Fibroblast of lung (primary cell): ENCODE measurements around the gene RREB1. TPM values are rescaled to one million over a fixed set of nuclear protein-coding genes. Genes with fewer than 3 reads are reported as not detected.

Source experiments
- DNase-seq, 2 donors: peaks; one replicate each; pipeline versions ENCODE4 v3.0.0 to v3.0.0-alpha.2; 2010; ENCODE audit warnings: low read depth in 2 of 2
- H2AFZ ChIP-seq: 2 replicates; pipeline ENCODE4 v1.5.1; 2012; ENCODE audit warnings: low read length, control low read depth, inconsistent platforms
- H3K27ac ChIP-seq: 2 replicates; pipeline ENCODE4 v1.5.1; 2011; ENCODE audit warnings: low read length, control low read depth; ENCODE audit not compliant: insufficient read depth
- H3K27me3 ChIP-seq: 2 replicates; pipeline ENCODE4 v1.5.1; 2011; ENCODE audit warnings: mild to moderate bottlenecking, low read length; ENCODE audit not compliant: control insufficient read depth, insufficient read depth
- H3K36me3 ChIP-seq: 2 replicates; pipeline ENCODE4 v1.5.1; 2011; ENCODE audit warnings: low read length; ENCODE audit not compliant: control insufficient read depth, insufficient read depth
- H3K4me1 ChIP-seq: 2 replicates; pipeline ENCODE4 v1.5.1; 2011; ENCODE audit warnings: low read length; ENCODE audit not compliant: control insufficient read depth, insufficient read depth; ENCODE audit errors: extremely low read depth
- H3K4me2 ChIP-seq: 2 replicates; pipeline ENCODE4 v1.5.1; 2011; ENCODE audit warnings: low read length, control low read depth; ENCODE audit not compliant: insufficient read depth; ENCODE audit errors: extremely low read depth
- H3K4me3 ChIP-seq, 4 experiments: fragments of 200-600 bp in 1 of 4; sonication (generic) in 1 of 4; replicated peaks in 1 of 4; 2 replicates each; pipeline ENCODE4 v1.5.1; 2011 to 2016; ENCODE audit warnings: low read length in 4 of 4, low read depth in 3 of 4, mild to moderate bottlenecking in 3 of 4, control low read depth in 2 of 4, inconsistent platforms in 1 of 4, mixed read lengths in 1 of 4; ENCODE audit not compliant: insufficient read depth in 1 of 4; ENCODE audit errors: control extremely low read depth in 1 of 4
- H3K79me2 ChIP-seq: 2 replicates; pipeline ENCODE4 v1.5.1; 2012; ENCODE audit warnings: mild to moderate bottlenecking, low read length, inconsistent platforms; ENCODE audit not compliant: control insufficient read depth, insufficient read depth
- H3K9ac ChIP-seq: 2 replicates; pipeline ENCODE4 v1.5.1; 2011; ENCODE audit warnings: mild to moderate bottlenecking, low read length, control low read depth; ENCODE audit not compliant: insufficient read depth
- H3K9me3 ChIP-seq: 2 replicates; pipeline ENCODE4 v1.5.1; 2012; ENCODE audit warnings: low read depth, low read length; ENCODE audit not compliant: control insufficient read depth, insufficient read depth
- H4K20me1 ChIP-seq: 2 replicates; pipeline ENCODE4 v1.5.1; 2011; ENCODE audit warnings: low read length; ENCODE audit not compliant: control insufficient read depth, insufficient read depth; ENCODE audit errors: extremely low read depth
- CTCF ChIP-seq, 2 donors: IDR thresholded peaks in 1 of 2; conservative IDR thresholded peaks in 1 of 2; 1 replicate in 1 of 2; 2 replicates in 1 of 2; pipeline ENCODE4 v1.5.1; 2011 to 2012; ENCODE audit warnings: low read length in 2 of 2, control low read depth in 1 of 2, inconsistent platforms in 1 of 2, low read depth in 1 of 2, mild to moderate bottlenecking in 1 of 2
- EZH2 ChIP-seq: IDR thresholded peaks from 2 replicates; pipeline ENCODE4 v1.5.1; 2012; ENCODE audit warnings: low read length, control low read depth, mild to moderate bottlenecking; ENCODE audit errors: missing control alignments
- polyA plus RNA-seq, 2 donors: library from polyadenylated mRNA; depleted of rRNA in 1 of 2; stranded (reverse) in 1 of 2; unstranded in 1 of 2; fragments of >200 nt; gene quantifications; 2 replicates each; pipeline ENCODE4 v1.2.1, GENCODE V29; 2011 to 2012; ENCODE audit warnings: missing spikeins in 1 of 2
- total RNA-seq: library from RNA; depleted of rRNA; stranded (reverse); fragments of >200 nt; gene quantifications from 2 replicates; pipeline ENCODE4 v1.2.1, GENCODE V29; 2014

RREB1 gene
- total and polyA plus RNA-seq, 2 donors (not counting 1 experiment from before 2014, with no cell fraction given) = 2.4 to 18.8 TPM

GRCh38 chr6:7282097-7282906 is 174.5 kb downstream of the RREB1 start:
- H3K27ac ChIP-seq = no peak overlapping the region
- no peak overlapping the region for H3K4me2 ChIP-seq
- H3K27me3 ChIP-seq = no peaks in the 10 kb centered on the region
- H3K36me3 ChIP-seq = peaks cover 2% of the 10 kb centered on the region
- no peaks in the 10 kb centered on the region for H3K4me1 ChIP-seq
- no peak overlapping the region for H2AFZ ChIP-seq
- TF ChIP-seq CTCF (conservative IDR thresholded peaks at IDR 0.05 in 1 of 2, IDR thresholded peaks at IDR 0.05 in 1 of 2; ENCODE audit: low read depth in 1 of 2, low read length in 2 of 2) (no peak), EZH2 (no peak)
- H3K9ac ChIP-seq = no peak overlapping the region
- no peaks in the 10 kb centered on the region for H4K20me1 ChIP-seq
- no peaks in the 10 kb centered on the region for H3K79me2 ChIP-seq
- no peaks in the 10 kb centered on the region for H3K9me3 ChIP-seq
- no peak overlapping the region for H3K4me3 ChIP-seq
- no peak for DNase-seq

- Histone ChIP-seq H3K27me3 (no peaks in the 10 kb centered on the region), H3K27ac (no peak overlapping the region), H3K4me2 (no peak overlapping the region), H3K36me3 (peaks cover 2% of the 10 kb centered on the region), H3K4me3 (no peak overlapping the region), H3K9me3 (no peaks in the 10 kb centered on the region), H3K79me2 (no peaks in the 10 kb centered on the region), H3K4me1 (no peaks in the 10 kb centered on the region), H4K20me1 (no peaks in the 10 kb centered on the region), H2AFZ (no peak overlapping the region), H3K9ac (no peak overlapping the region)
- DNase-seq = no peak
- TF ChIP-seq CTCF (conservative IDR thresholded peaks at IDR 0.05 in 1 of 2, IDR thresholded peaks at IDR 0.05 in 1 of 2; ENCODE audit: low read depth in 1 of 2, low read length in 2 of 2) (no peak), EZH2 (no peak)
Observed at GRCh38 chr6:7283676-7284075, 175.9 kb downstream of the RREB1 start.

- H3K36me3 ChIP-seq = peaks cover 7% of the 10 kb centered on the region
Observed at GRCh38 chr6:7285416-7285815, 177.7 kb downstream of the RREB1 start.

More at GRCh38 chr6:7285416-7285815, 177.7 kb downstream of the RREB1 start:
- no peak for DNase-seq
- Histone ChIP-seq H2AFZ (no peak overlapping the region), H3K9me3 (no peaks in the 10 kb centered on the region), H3K79me2 (no peaks in the 10 kb centered on the region), H3K27ac (no peak overlapping the region), H3K4me2 (no peak overlapping the region), H3K9ac (no peak overlapping the region), H3K4me3 (no peak overlapping the region), H3K4me1 (no peaks in the 10 kb centered on the region), H4K20me1 (no peaks in the 10 kb centered on the region), H3K27me3 (no peaks in the 10 kb centered on the region)
- TF ChIP-seq CTCF (conservative IDR thresholded peaks at IDR 0.05 in 1 of 2, IDR thresholded peaks at IDR 0.05 in 1 of 2; ENCODE audit: low read depth in 1 of 2, low read length in 2 of 2) (no peak), EZH2 (no peak)
